HL-60 (cell line): Measurements from ENCODE around the gene APOBEC3A.

Experiments
- DNase-seq, 2 experiments: peaks; one replicate each; pipeline ENCODE4 v3.0.0-alpha.2; 2010 to 2020; ENCODE audit warnings: low read depth in 1 of 2, low spot score in 1 of 2
- H3K27ac ChIP-seq: fragments of 250-450 bp; sonication (Bioruptor Pico); replicated peaks from 2 replicates; pipeline ENCODE4 v1.5.1; 2020; ENCODE audit warnings: mild to moderate bottlenecking, moderate library complexity
- H3K27me3 ChIP-seq: fragments of 250-450 bp; sonication (Bioruptor Pico); 2 replicates; pipeline ENCODE4 v1.5.1; 2021; ENCODE audit warnings: mild to moderate bottlenecking, moderate library complexity; ENCODE audit not compliant: insufficient read depth, poor library complexity, severe bottlenecking
- H3K4me3 ChIP-seq: replicated peaks from 2 replicates; pipeline ENCODE4 v1.5.1; 2011; ENCODE audit warnings: mild to moderate bottlenecking, control low read depth, low read length; ENCODE audit not compliant: insufficient read depth
- GABPA ChIP-seq: IDR thresholded peaks from 2 replicates; pipeline ENCODE4 v1.6.1; 2012; ENCODE audit warnings: low read depth
- POLR2AphosphoS5 ChIP-seq: IDR thresholded peaks from 2 replicates; pipeline ENCODE4 v1.6.1; 2012; ENCODE audit warnings: low read depth
- SPI1 ChIP-seq: IDR thresholded peaks from 2 replicates; pipeline ENCODE4 v1.6.1; 2012; ENCODE audit warnings: low read depth, mild to moderate bottlenecking, borderline replicate concordance
- TF ChIP-seq, protein P1 (sequence below): IDR thresholded peaks from one replicate; pipeline ENCODE4 v1.5.1; 2011; ENCODE audit warnings: low read length, control low read depth, inconsistent platforms; ENCODE audit not compliant: insufficient read depth
- TF ChIP-seq, protein P2 (sequence below): IDR thresholded peaks from 2 replicates; pipeline ENCODE4 v1.6.1; 2012; ENCODE audit warnings: low read depth; ENCODE audit not compliant: insufficient replicate concordance

Gene APOBEC3A

DNA sequence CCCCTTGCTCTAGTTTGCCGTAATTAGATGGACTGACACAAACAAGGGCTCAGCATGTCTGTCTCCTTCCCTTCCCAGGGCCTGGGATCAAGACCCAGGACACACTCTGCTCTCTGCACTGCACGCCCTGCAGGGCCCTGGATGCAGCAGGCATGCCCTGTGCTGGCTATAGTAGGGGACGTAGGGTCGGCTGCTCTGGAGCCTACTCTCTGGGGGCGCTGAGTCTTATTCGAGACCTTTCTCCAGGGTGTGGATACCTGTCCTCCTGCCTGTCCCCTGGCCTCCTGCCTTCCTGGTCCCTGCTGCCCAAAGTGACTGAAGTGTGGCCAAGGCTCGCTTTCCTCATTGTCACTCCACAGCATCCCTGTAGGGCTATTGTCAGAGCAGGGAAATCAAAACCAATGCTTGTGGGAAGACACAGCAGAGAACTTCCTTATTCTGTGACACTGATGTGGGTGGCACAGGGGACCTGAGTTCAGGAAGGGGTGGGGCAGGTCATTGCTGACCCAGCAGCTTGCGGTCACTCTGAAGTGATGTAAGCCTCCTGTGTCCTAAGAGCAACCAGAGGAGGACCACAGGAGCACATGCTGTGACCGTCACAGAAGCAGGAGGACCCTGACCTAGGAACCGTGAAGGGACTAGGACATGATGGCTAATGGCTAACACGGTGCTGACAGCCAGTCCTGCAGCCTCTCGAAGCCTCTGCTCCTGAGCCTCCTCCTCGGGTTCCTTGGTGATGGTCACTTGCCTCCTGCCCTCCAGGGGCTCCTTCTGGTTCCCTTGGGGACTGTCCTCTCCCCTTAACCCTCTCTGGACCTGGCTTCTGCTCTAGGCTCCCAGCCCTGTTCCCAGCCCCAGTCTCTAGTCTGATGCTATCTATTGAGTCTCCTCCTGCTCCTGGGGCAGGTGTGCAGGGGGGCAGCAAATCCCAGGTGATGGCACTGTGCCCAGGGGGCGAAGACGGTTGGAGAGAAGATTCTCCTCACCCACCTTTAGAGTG, 10.3 kb downstream of the APOBEC3A start:
- Histone ChIP-seq H3K4me3 (no peak overlapping the region), H3K27ac (no peak overlapping the region), H3K27me3 (no peaks in the 10 kb centered on the region)
- DNase-seq, result peak; percentile 64 to 82
- TF ChIP-seq SPI1 (no peak; the same call in 1 of the 2 replicates), GABPA (no peak), POLR2AphosphoS5 (no peak)
- TF ChIP-seq, protein P1, sequence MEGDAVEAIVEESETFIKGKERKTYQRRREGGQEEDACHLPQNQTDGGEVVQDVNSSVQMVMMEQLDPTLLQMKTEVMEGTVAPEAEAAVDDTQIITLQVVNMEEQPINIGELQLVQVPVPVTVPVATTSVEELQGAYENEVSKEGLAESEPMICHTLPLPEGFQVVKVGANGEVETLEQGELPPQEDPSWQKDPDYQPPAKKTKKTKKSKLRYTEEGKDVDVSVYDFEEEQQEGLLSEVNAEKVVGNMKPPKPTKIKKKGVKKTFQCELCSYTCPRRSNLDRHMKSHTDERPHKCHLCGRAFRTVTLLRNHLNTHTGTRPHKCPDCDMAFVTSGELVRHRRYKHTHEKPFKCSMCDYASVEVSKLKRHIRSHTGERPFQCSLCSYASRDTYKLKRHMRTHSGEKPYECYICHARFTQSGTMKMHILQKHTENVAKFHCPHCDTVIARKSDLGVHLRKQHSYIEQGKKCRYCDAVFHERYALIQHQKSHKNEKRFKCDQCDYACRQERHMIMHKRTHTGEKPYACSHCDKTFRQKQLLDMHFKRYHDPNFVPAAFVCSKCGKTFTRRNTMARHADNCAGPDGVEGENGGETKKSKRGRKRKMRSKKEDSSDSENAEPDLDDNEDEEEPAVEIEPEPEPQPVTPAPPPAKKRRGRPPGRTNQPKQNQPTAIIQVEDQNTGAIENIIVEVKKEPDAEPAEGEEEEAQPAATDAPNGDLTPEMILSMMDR, result no peak
- TF ChIP-seq, protein P2, sequence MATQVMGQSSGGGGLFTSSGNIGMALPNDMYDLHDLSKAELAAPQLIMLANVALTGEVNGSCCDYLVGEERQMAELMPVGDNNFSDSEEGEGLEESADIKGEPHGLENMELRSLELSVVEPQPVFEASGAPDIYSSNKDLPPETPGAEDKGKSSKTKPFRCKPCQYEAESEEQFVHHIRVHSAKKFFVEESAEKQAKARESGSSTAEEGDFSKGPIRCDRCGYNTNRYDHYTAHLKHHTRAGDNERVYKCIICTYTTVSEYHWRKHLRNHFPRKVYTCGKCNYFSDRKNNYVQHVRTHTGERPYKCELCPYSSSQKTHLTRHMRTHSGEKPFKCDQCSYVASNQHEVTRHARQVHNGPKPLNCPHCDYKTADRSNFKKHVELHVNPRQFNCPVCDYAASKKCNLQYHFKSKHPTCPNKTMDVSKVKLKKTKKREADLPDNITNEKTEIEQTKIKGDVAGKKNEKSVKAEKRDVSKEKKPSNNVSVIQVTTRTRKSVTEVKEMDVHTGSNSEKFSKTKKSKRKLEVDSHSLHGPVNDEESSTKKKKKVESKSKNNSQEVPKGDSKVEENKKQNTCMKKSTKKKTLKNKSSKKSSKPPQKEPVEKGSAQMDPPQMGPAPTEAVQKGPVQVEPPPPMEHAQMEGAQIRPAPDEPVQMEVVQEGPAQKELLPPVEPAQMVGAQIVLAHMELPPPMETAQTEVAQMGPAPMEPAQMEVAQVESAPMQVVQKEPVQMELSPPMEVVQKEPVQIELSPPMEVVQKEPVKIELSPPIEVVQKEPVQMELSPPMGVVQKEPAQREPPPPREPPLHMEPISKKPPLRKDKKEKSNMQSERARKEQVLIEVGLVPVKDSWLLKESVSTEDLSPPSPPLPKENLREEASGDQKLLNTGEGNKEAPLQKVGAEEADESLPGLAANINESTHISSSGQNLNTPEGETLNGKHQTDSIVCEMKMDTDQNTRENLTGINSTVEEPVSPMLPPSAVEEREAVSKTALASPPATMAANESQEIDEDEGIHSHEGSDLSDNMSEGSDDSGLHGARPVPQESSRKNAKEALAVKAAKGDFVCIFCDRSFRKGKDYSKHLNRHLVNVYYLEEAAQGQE, result no peak

DNA sequence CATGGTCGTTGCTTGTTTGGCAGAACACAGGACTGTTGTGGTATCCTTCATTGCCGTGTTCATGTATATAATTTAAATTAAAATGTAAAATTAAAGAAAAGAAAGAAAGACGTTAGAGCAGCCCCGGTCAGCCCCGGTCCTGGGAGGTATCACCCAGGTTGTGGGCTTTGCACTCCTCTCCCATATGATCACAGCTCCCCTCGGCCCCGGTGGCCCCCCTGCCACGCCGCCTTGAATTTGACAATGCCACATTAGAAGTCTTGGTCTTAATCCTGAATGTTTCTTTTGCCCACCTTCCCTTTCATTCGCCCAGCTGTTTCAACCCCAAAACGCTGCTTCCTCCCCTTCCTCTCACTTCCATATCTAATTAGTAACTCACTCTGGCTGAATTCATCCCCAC, 11.4 kb downstream of the APOBEC3A start:
- Histone ChIP-seq H3K4me3 (no peak overlapping the region), H3K27me3 (no peaks in the 10 kb centered on the region), H3K27ac (no peak overlapping the region)
- DNase-seq, result no peak
- TF ChIP-seq POLR2AphosphoS5 (no peak), SPI1 (no peak), GABPA (no peak)
- TF ChIP-seq, protein P1, result no peak
- TF ChIP-seq, protein P2, result no peak

DNA sequence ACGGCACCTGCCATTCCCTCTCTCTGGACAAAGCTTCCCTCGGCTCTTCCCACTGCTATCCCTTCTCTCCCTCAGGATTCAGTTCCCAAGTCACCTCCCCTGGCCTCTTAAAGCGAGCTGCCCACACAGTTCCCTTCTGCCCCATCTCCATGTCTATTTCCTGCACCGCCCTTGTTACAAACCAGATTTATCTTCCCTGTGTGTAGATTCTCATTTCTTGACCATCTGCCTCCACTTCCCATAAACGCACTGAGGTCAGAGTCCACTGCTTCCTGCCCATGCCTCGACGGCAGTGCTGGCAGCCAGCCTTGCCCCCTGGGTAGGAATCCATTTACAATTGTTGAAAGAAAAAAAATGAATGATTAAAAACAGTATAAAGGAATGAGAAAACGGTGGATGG, 13.1 kb downstream of the APOBEC3A start:
- no peak overlapping the region for H3K27ac ChIP-seq
- DNase-seq, result no peak
- TF ChIP-seq, protein P2, result no peak
- TF ChIP-seq GABPA, result no peak
- TF ChIP-seq, protein P1, result no peak
- TF ChIP-seq SPI1, result no peak
- TF ChIP-seq POLR2AphosphoS5, result no peak
- no peaks in the 10 kb centered on the region for H3K27me3 ChIP-seq
- H3K4me3 ChIP-seq, result no peak overlapping the region
